Esophagus squamous epithelium (tissue), 5 donors: ENCODE results near the gene L3HYPDH. TPM values are rescaled to one million over a fixed set of nuclear protein-coding genes. Genes with fewer than 3 reads are reported as not detected.
A peak's percentile ranks its signal among the peaks of the same experiment; 100 is the strongest.

Source experiments
- DNase-seq: peaks from one replicate; lab custom pipeline; 2025; lab: John Stamatoyannopoulos, UW
- H3K27ac ChIP-seq, 4 donors: fragments of 200-600 bp; sonication (generic); one replicate each; pipeline ENCODE4 v1.5.1; 2016 to 2019; ENCODE audit warnings: mild to moderate bottlenecking in 1 of 4
- H3K27me3 ChIP-seq, 4 donors: fragments of 200-600 bp; sonication (generic); 1 replicate in 3 of 4; 2 replicates in 1 of 4; pipeline versions ENCODE4 v1.5.1 to v1.6.0; 2017 to 2021; ENCODE audit warnings: antibody characterized with exemption in 1 of 4
- H3K36me3 ChIP-seq, 3 donors: fragments of 200-600 bp; sonication (generic); one replicate each; pipeline ENCODE4 v1.5.1; 2016 to 2019
- H3K4me1 ChIP-seq, 3 donors: fragments of 200-600 bp; sonication (generic); one replicate each; pipeline ENCODE4 v1.5.1; 2017 to 2019
- H3K4me3 ChIP-seq, 4 donors: fragments of 200-600 bp; sonication (generic); 1 replicate in 3 of 4; 2 replicates in 1 of 4; pipeline ENCODE4 v1.5.1; 2016 to 2019; ENCODE audit warnings: mild to moderate bottlenecking in 2 of 4, moderate library complexity in 1 of 4
- H3K9me3 ChIP-seq, 3 donors: fragments of 200-600 bp; sonication (generic); one replicate each; pipeline ENCODE4 v1.5.1; 2016 to 2019
- POLR2A ChIP-seq, 4 donors: fragments of 450-650 bp; IDR thresholded peaks; one replicate each; pipeline ENCODE4 v1.6.1; 2017; ENCODE audit warnings: antibody characterized with exemption in 4 of 4, mild to moderate bottlenecking in 4 of 4, moderate library complexity in 3 of 4
- WGBS, 2 donors: methylation state at CpG; one replicate each; pipeline ENCODE4 v1.1.5; 2018; 5-methylcytosine and 5-hydroxymethylcytosine counted together
- intact Hi-C: fragments of 100-400 bp; cut with DNase I; formaldehyde crosslinking; loops from one replicate; pipeline ENCODE4 v1.15.0; 2022
- total RNA-seq, 4 donors: library from RNA; depleted of rRNA; stranded (reverse); fragments of >200 nt; gene quantifications; one replicate each; pipeline ENCODE4 v1.1.0, GENCODE V29; 2016
- TF ChIP-seq, protein P1 (sequence below), 6 experiments: fragments of 450-650 bp in 4 of 6; fragments of 200-600 bp in 2 of 6; sonication (generic) in 2 of 6; IDR thresholded peaks; one replicate each; pipeline ENCODE4 v1.5.1; 2016 to 2019; ENCODE audit warnings: antibody characterized with exemption in 6 of 6, mild to moderate bottlenecking in 4 of 6, moderate library complexity in 4 of 6
- donor health status: DM: yes; HTN: yes; CAD: no.

Gene L3HYPDH
- total RNA-seq, 4 donors from 2014 or later: 12.2 to 59.9 (median 21.6) TPM

- 48 to 50% methylated on average over 1 of the region's 1 CpG for WGBS, 2 donors
- Histone ChIP-seq H3K4me1 (peaks cover 0 to 18% (median 3%) of the 10 kb centered on the region in 3 donors), H3K4me3 (no peak overlapping the region), H3K27me3 (no peaks in the 10 kb centered on the region), H3K27ac (peak overlapping the region in 2 of 4 donors; percentile 11 to 19), H3K9me3 (no peaks in the 10 kb centered on the region), H3K36me3 (no peaks in the 10 kb centered on the region)
- DNase-seq: no peak
- intact Hi-C loops: no loop called here
- TF ChIP-seq POLR2A (IDR thresholded peaks at IDR 0.05): no peak
- TF ChIP-seq, protein P1, sequence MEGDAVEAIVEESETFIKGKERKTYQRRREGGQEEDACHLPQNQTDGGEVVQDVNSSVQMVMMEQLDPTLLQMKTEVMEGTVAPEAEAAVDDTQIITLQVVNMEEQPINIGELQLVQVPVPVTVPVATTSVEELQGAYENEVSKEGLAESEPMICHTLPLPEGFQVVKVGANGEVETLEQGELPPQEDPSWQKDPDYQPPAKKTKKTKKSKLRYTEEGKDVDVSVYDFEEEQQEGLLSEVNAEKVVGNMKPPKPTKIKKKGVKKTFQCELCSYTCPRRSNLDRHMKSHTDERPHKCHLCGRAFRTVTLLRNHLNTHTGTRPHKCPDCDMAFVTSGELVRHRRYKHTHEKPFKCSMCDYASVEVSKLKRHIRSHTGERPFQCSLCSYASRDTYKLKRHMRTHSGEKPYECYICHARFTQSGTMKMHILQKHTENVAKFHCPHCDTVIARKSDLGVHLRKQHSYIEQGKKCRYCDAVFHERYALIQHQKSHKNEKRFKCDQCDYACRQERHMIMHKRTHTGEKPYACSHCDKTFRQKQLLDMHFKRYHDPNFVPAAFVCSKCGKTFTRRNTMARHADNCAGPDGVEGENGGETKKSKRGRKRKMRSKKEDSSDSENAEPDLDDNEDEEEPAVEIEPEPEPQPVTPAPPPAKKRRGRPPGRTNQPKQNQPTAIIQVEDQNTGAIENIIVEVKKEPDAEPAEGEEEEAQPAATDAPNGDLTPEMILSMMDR (IDR thresholded peaks at IDR 0.05): peak in 3 of 6 experiments; percentile 17 to 31 (median 23)
Measured at GRCh38 chr14:59428581-59429012, 55.6 kb downstream of the L3HYPDH start.

- peak overlapping the region in 2 of 4 donors; percentile 11 to 19 for H3K27ac ChIP-seq
- intact Hi-C loops: no loop called here
- 73 to 78% methylated on average over 11 to 13 of the region's 13 CpGs for WGBS, 2 donors
Measured at GRCh38 chr14:59427653-59428580, 56.3 kb downstream of the L3HYPDH start.

DNA sequence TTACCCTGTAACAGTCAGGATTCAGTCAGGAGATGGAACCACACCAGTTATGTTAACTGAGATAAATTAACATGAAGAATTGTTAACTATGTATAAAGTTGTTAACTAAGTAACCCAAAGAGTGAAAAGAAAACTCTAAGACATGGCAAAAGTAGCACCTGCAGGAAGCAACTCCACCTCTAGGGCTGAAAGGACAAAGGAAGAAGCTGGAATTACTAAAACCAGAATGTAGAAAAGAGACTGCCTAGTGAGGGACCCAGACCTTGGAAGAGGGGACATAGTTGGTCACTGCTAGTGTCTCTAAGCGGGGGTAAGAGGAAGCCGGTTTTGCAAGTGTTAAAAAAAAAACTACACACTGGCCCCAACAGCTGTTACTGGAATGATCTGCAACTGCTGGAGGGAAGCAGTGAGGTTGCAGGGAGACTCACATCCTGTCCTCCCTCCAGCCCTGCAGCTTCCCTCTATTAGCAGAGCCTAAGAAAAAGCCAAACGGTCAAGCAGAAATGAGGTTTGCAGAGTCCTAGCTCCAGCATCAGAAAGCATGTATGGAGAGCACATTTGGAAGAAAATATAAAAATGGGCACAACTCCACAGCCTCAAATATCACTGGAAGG is 58.8 kb downstream of the L3HYPDH start:
- intact Hi-C loops: no loop called here
- no peak for DNase-seq
- Histone ChIP-seq H3K9me3 (no peaks in the 10 kb centered on the region), H3K27ac (peak overlapping the region in 1 of 4 donors; percentile 34), H3K36me3 (no peaks in the 10 kb centered on the region), H3K4me3 (no peak overlapping the region), H3K27me3 (no peaks in the 10 kb centered on the region), H3K4me1 (peaks cover 0 to 18% (median 3%) of the 10 kb centered on the region in 3 donors)
- TF ChIP-seq, protein P1 (IDR thresholded peaks at IDR 0.05): no peak
- no peak for TF ChIP-seq POLR2A (IDR thresholded peaks at IDR 0.05)
- WGBS, 2 donors: 61 to 63% methylated on average over 3 of the region's 3 CpGs

More at GRCh38 chr14:59427653-59428580, 56.3 kb downstream of the L3HYPDH start:
- H3K27me3 ChIP-seq: no peaks in the 10 kb centered on the region
- TF ChIP-seq, protein P1 (IDR thresholded peaks at IDR 0.05): no peak
- no peak for TF ChIP-seq POLR2A (IDR thresholded peaks at IDR 0.05)
- no peak for DNase-seq
- peaks cover 0 to 18% (median 3%) of the 10 kb centered on the region in 3 donors for H3K4me1 ChIP-seq
- H3K9me3 ChIP-seq: no peaks in the 10 kb centered on the region
- H3K36me3 ChIP-seq: no peaks in the 10 kb centered on the region
- no peak overlapping the region for H3K4me3 ChIP-seq

- no peaks in the 10 kb centered on the region for H3K27me3 ChIP-seq
- WGBS, 2 donors: 55 to 65% methylated on average over 4 of the region's 4 CpGs
- peak overlapping the region in 1 of 4 donors; percentile 34 for H3K27ac ChIP-seq
- no peak for DNase-seq
- no peaks in the 10 kb centered on the region for H3K9me3 ChIP-seq
- no peaks in the 10 kb centered on the region for H3K36me3 ChIP-seq
- no peak overlapping the region for H3K4me3 ChIP-seq
- H3K4me1 ChIP-seq: peaks cover 0 to 18% (median 3%) of the 10 kb centered on the region in 3 donors
- no peak for TF ChIP-seq POLR2A (IDR thresholded peaks at IDR 0.05)
- TF ChIP-seq, protein P1 (IDR thresholded peaks at IDR 0.05): no peak
- intact Hi-C loops: no loop called here
Measured at GRCh38 chr14:59424341-59425071, 59.7 kb downstream of the L3HYPDH start.

Other genes starting within 250 kb of the L3HYPDH start
- 1 to 10 TPM in 2 of 4 donors, under 1 TPM in 2; 0.56 to 4.4 (median 1.3) TPM for gene GPR135, start 19.0 kb downstream of the L3HYPDH start, total RNA-seq
- gene JKAMP, start 109 bp upstream of the L3HYPDH start, total RNA-seq: 10 to 100 TPM; 17.8 to 47.4 (median 40.2) TPM
- gene CCDC175, start 92.4 kb upstream of the L3HYPDH start, total RNA-seq: not detected